Measurements from ENCODE around the gene ZMIZ1. TPM values are rescaled to one million over a fixed set of nuclear protein-coding genes. Genes with fewer than 3 reads are reported as not detected.
A peak's percentile ranks its signal among the peaks of the same experiment; 100 is the strongest.

The ZMIZ1 gene
- total and polyA plus RNA-seq, 8 donors = 63.1 to 87.2 (median 76.8) TPM

DNA sequence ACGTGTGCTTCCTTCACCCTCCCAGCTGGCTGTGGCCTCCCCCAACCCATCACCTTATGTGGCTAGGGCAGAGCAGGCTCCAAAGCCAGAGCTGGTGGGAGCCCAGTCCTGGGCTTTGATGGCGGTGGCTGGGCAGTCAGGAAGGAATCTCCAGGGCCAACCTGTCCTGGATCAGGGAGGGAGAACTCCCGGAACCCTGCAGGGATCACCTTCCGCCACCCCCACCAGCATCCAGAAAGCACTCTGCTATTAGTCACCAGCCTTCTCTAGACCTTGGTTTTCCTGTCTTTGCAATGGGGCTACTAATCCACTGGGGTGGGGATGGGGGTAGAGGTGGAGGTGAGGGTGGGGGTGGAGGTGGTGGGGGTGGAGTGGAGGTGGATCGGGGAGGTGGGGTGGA is 139.0 kb downstream of the ZMIZ1 start:
- no peaks in the 10 kb centered on the region for H3K27me3 ChIP-seq
- ATAC-seq (no peak), DNase-seq (no peak)
- peaks cover 0 to 89% of the 10 kb centered on the region in 2 donors for H3K36me3 ChIP-seq
- H3K27ac ChIP-seq = no peak overlapping the region
- TF ChIP-seq, protein P1, sequence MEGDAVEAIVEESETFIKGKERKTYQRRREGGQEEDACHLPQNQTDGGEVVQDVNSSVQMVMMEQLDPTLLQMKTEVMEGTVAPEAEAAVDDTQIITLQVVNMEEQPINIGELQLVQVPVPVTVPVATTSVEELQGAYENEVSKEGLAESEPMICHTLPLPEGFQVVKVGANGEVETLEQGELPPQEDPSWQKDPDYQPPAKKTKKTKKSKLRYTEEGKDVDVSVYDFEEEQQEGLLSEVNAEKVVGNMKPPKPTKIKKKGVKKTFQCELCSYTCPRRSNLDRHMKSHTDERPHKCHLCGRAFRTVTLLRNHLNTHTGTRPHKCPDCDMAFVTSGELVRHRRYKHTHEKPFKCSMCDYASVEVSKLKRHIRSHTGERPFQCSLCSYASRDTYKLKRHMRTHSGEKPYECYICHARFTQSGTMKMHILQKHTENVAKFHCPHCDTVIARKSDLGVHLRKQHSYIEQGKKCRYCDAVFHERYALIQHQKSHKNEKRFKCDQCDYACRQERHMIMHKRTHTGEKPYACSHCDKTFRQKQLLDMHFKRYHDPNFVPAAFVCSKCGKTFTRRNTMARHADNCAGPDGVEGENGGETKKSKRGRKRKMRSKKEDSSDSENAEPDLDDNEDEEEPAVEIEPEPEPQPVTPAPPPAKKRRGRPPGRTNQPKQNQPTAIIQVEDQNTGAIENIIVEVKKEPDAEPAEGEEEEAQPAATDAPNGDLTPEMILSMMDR (IDR thresholded peaks at IDR 0.05) = no peak
- no peak overlapping the region for H3K4me3 ChIP-seq
- H3K9me3 ChIP-seq = no peaks in the 10 kb centered on the region
- H3K4me1 ChIP-seq = no peaks in the 10 kb centered on the region
- intact Hi-C loops (cut with DNase I) = no loop called here

DNA sequence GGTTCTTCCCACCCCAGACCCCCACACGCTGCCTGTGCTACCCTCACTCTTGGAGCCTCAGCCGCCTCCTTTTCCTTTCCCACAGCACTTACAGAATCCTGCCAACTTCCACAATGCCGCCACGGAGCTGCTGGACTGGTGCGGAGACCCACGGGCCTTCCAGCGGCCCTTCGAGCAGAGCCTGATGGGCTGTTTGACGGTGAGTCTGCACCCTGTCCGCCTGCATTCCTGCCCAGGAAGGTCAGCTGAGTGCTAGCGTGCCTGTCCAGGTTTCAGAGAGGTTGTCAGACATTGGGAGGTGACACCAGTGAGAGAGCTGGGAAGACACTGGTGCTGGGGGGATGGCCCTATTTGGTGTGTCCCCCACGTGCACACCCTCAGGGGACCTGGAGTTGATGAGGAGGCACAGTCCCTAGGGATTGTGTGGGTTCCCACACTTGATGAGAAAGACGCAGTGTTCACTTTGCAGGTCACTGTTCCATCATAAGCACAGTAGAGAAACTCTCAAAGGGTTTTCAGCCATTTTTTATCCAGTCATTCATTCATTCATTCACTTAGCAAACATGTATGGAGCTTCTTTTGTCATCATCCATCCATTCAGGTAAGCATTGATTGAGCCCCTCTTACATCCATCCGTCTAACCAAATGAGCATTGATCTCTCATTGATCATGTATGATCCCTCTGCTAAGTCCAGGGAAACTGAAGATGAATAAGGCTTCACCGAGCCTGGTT is 139.7 kb downstream of the ZMIZ1 start:
- Histone ChIP-seq H3K9me3 (no peaks in the 10 kb centered on the region), H3K4me3 (no peak overlapping the region), H3K27me3 (no peaks in the 10 kb centered on the region), H3K36me3 (peaks cover 0 to 89% of the 10 kb centered on the region in 2 donors), H3K27ac (no peak overlapping the region), H3K4me1 (no peaks in the 10 kb centered on the region)
- ATAC-seq = no peak
- intact Hi-C loops (cut with DNase I) = no loop called here
- DNase-seq = no peak
- TF ChIP-seq, protein P1 (IDR thresholded peaks at IDR 0.05) = no peak

DNA sequence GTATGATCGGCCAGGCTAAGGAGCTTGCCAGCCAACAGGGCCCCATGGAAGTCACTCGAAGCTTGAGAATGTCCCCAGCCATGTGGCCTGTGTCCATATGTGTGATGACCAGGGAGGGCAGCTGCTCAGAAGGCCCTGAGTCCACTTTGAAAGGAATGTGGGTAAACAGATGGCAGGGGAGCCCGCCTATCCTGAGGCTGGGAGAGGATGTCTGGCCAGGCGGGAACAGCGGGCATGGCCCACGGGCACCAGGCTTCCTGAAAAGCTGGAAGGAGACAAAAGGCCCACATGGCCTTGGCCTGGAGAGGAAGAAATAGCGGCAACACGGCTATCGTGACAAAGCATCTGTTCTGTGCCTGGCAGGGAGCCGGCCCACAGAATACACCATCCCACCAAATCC is 140.6 kb downstream of the ZMIZ1 start:
- Histone ChIP-seq H3K36me3 (peaks cover 0 to 89% of the 10 kb centered on the region in 2 donors), H3K27me3 (no peaks in the 10 kb centered on the region), H3K27ac (no peak overlapping the region), H3K4me3 (no peak overlapping the region), H3K4me1 (no peaks in the 10 kb centered on the region), H3K9me3 (no peaks in the 10 kb centered on the region)
- no peak for DNase-seq
- no peak for ATAC-seq
- TF ChIP-seq, protein P1 (IDR thresholded peaks at IDR 0.05) = no peak
- intact Hi-C loops (cut with DNase I) = no loop called here

DNA sequence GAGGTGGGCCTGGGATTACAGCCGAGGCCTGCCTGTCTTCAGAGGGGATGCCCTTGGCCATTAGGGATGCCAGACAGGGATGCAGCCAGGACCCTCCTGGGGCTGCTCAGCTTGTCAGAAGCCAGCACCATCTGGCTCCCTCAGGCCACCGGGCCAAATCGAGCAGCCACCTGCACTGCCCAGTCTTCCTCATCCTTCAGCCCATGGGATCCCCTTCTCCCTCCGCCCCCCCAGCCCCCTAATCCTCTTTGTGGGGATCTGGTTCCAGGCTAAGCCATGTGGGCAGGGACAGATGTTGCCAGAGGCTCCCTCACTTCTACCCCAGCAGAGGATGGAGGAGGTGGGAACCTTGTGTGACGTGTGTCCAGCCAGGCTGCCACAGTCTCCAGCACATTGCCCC is 141.1 kb downstream of the ZMIZ1 start:
- intact Hi-C loops (cut with DNase I) = no loop called here
- TF ChIP-seq, protein P1 (IDR thresholded peaks at IDR 0.05) = no peak
- Histone ChIP-seq H3K36me3 (peaks cover 0 to 89% of the 10 kb centered on the region in 2 donors), H3K4me1 (no peaks in the 10 kb centered on the region), H3K27me3 (no peaks in the 10 kb centered on the region), H3K9me3 (no peaks in the 10 kb centered on the region), H3K4me3 (no peak overlapping the region), H3K27ac (no peak overlapping the region)
- ATAC-seq = no peak
- no peak for DNase-seq

DNA sequence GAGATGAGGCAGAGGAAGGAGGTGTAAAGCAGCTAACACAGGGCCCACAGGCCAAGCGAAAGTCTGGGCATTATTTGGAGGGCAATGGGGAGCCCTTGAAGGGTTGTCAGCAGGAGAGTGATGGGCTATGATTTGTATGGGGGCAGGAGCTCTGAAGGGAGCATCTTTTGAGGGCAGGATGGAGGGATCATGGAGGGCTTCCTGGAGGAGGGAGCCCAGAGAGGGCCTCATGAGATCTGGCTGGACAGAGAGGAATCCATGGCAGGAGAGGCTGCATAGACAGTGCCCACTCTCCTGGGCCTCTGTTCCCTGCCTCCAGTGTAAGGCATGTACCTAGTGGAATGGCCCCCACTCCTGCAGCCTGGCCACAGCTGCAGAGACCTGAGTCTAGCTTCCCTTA is 141.9 kb downstream of the ZMIZ1 start:
- Histone ChIP-seq H3K27me3 (no peaks in the 10 kb centered on the region), H3K9me3 (no peaks in the 10 kb centered on the region), H3K4me3 (no peak overlapping the region), H3K4me1 (no peaks in the 10 kb centered on the region), H3K36me3 (peaks cover 0 to 89% of the 10 kb centered on the region in 2 donors), H3K27ac (no peak overlapping the region)
- ATAC-seq (no peak), DNase-seq (peak in 1 of 4 donors; percentile 32)
- TF ChIP-seq, protein P1 (IDR thresholded peaks at IDR 0.05) = no peak
- intact Hi-C loops (cut with DNase I) = no loop called here

All from left lung (tissue), 10 donors.